NCI-H510A (cell line): ENCODE measurements around the gene HSPA6.
"Not testable (repeated sequence)": the region's sequence is repeated elsewhere in the genome, so short reads cannot be mapped to it uniquely, and the experiment has no call there.

Experiments
- DNase-seq: peaks from one replicate; lab custom pipeline; 2025; lab: John Stamatoyannopoulos, UW

The HSPA6 gene

GRCh38 chr1:161523817-161524741, at the start of gene HSPA6:
HSPA6 (plus strand) TSS chr1:161524540; CDS start chr1:161524659, 119 bp downstream.
- DNase-seq, result not testable (repeated sequence)

- not testable (repeated sequence) for DNase-seq
Measured at GRCh38 chr1:161477711-161478110, 46.6 kb upstream of the HSPA6 start.

GRCh38 chr1:161478985-161479384, 45.4 kb upstream of the HSPA6 start:
- no peak for DNase-seq

- DNase-seq, result no peak
Measured at GRCh38 chr1:161480381-161481035, 43.8 kb upstream of the HSPA6 start.

GRCh38 chr1:161481624-161482392, 42.5 kb upstream of the HSPA6 start:
- no peak for DNase-seq

- no peak for DNase-seq
Measured at GRCh38 chr1:161482610-161483009, 41.7 kb upstream of the HSPA6 start.

DNA sequence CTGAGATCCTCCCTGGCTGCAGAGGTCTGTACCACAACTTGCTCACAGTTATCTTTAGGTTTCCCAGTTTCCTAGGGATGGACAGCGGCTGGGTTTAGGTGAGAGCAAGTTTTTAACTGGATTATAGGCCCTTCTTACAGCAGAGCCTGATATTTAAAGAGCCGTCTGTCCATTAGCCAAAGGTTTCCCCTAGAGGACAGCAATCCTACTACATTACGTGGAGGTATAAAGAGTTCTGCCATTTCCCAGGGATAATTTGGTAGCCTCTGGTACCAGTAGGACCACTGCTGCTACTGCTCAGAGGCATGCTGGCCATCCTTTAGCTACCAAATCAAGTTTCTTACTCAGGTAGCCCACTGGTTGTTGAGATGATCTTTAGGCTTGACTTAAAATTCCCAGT, 41.0 kb upstream of the HSPA6 start:
- no peak for DNase-seq

GRCh38 chr1:161484613-161485012, 39.7 kb upstream of the HSPA6 start:
- DNase-seq, result no peak

GRCh38 chr1:161486806-161487741, 37.3 kb upstream of the HSPA6 start:
- DNase-seq, result no peak

GRCh38 chr1:161491472-161491871, 32.9 kb upstream of the HSPA6 start:
- DNase-seq, result no peak

GRCh38 chr1:161492827-161493226, 31.5 kb upstream of the HSPA6 start:
- DNase-seq, result no peak

DNA sequence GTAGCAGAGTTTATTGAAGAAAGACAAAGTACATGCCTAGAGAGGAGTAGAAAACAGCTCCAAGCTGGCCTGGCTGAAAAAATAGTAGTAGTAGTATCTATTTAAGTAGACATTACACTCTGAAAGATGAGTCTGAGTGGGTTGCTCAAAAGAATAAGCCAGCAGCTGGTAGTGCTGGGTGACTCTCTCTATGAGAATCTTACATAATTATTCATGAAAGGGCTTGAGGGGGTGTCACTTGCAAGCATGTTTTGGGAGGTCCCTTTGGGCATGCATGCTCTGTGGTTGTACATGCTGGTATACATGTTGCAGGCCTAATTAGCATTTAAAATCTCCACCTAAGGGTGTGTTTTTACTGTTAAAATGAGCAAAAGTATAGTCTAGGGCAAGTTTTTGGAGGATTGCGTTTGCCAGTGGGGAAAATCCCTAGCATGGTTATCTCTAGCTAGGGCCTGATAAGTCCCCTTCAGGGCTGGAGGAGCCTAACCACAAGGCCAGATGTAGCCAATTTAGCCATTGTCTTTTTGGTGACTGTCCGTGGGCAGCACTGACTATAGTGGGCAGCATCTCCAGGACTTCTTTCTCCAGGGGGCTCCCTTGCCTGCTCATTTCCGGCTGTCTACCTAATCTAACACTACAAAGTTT, 30.1 kb upstream of the HSPA6 start:
- no peak for DNase-seq

GRCh38 chr1:161495490-161495889, 28.9 kb upstream of the HSPA6 start:
- no peak for DNase-seq

DNA sequence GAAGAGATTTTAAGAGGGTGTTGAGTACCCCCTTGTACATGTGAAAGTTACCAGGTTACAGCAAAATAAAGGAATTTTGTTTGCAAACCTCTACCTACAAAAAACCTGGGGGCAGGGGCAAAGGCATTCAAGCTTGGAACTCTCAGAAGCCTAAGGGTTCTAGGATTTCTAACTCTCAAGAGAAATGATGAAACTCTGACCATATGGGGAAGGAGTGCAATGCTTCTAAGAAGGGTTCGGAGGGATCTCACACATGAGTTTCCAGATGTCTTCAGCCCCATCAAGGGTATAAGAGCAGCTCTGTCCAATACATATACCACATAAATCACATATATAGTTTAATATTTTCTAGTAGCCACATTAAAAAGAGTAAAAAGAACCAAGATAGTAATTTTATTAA, 26.4 kb upstream of the HSPA6 start:
- no peak for DNase-seq

- no peak for DNase-seq
Measured at GRCh38 chr1:161498646-161499045, 25.7 kb upstream of the HSPA6 start.

GRCh38 chr1:161499099-161500039, 25.0 kb upstream of the HSPA6 start:
- no peak for DNase-seq

DNA sequence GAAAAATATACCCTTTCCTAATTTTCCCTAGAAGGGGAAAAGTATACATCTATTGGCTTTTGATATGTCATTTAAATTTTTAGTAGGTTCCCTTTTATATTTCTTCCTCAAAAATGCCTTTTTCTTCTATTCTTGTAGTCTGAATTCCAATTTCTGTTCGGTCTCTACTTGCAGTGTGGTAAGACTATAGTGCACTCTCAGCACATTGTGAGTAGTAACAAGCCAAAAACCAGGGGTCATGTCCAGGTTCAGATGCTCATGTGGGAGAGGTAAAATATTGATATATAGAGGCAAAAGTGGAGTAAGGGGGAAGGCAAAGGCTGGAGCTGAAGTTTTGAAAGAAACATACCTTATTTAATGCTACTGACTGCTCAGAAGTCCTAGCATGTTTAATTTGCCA, 23.1 kb upstream of the HSPA6 start:
- no peak for DNase-seq

DNA sequence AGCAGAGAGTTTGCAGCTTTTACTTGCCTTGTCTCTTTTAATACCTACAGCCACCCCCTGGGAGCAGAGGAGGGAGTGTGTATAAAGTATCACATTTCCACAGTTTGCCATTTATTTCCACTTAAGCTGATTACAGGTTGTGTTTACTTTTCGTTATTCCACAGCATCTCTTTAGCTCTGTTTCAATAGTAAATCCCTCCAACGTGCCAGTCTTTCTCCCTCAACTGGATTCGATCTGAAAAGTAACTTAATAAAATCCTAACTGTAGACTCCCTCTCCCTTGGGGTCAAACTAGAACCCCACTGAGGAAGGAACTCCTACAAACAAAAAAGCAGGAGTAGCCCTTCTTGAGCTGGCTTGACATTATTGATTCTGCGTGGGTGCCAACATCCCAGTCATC, 22.2 kb upstream of the HSPA6 start:
- no peak for DNase-seq

GRCh38 chr1:161502641-161503393, 21.5 kb upstream of the HSPA6 start:
- no peak for DNase-seq
